ENCODE results near the gene ENTPD8.

ENTPD8 gene

DNA sequence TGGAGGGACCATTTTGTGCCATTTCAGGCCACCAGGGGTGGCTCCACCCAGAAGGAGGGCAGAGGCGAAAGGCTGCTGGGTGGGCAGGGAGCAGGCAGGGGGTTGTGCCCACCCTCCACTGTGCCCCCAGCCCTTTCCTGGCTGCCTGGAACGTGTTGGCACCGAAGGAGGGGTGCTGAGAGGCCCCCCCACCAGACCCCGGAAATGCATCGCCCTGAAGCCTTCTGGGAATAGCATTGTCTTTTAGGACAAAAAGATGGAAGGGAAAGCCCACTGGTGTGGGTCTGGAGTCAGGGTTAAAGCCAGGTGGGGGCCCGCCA, 12.9 kb downstream of the ENTPD8 start:
- TF ChIP-seq, protein P1, sequence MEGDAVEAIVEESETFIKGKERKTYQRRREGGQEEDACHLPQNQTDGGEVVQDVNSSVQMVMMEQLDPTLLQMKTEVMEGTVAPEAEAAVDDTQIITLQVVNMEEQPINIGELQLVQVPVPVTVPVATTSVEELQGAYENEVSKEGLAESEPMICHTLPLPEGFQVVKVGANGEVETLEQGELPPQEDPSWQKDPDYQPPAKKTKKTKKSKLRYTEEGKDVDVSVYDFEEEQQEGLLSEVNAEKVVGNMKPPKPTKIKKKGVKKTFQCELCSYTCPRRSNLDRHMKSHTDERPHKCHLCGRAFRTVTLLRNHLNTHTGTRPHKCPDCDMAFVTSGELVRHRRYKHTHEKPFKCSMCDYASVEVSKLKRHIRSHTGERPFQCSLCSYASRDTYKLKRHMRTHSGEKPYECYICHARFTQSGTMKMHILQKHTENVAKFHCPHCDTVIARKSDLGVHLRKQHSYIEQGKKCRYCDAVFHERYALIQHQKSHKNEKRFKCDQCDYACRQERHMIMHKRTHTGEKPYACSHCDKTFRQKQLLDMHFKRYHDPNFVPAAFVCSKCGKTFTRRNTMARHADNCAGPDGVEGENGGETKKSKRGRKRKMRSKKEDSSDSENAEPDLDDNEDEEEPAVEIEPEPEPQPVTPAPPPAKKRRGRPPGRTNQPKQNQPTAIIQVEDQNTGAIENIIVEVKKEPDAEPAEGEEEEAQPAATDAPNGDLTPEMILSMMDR (IDR thresholded peaks at IDR 0.05; ENCODE audit: low read depth, low read length) = no peak
- H3K4me3 ChIP-seq (ENCODE audit: low read depth, low read length) = no peak overlapping the region

DNA sequence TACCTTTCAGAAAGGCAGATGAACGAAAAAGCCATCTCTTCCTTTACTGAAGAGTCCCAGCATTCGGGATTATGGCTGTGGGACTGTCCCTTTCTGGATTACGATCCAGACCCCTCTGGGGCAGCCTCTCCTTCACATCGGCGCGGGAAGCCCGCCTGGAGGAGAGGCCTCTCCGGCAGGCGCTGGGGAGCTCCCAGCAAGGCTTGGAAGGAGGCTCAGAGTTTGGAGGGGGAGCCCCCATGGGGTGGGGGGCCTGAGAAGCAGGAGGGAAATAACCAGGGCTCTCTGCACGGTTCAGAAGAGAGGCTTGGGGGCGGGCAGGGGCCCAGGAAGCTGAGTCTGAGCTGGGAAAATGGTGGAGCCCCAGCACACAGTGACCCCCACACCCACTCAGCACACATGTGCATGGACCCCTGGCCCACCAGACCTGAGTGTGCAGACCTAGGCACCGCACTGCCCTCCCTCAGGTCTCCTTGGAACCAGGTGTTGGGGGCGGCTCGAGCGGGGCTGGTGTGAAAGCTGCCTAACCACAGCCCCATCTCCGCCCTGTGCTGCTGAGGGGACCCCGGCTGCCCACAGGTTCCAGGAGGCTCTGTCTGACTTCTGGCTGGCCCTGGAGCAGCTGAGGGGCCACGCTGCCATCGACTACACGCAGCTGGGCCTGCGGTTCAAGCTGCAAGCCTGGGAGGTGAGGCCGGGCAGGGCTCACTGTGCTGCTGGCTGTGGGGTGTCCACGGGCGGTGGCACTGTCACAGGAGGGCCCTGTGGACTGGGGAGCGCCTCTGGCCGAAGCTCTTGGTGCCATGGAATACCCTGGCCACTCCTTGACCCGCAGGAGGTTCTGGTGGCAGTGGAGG, 13.5 kb downstream of the ENTPD8 start:
- no peak overlapping the region for H3K4me3 ChIP-seq (ENCODE audit: low read depth, low read length)
- TF ChIP-seq, protein P1 (IDR thresholded peaks at IDR 0.05; ENCODE audit: low read depth, low read length) = no peak

DNA sequence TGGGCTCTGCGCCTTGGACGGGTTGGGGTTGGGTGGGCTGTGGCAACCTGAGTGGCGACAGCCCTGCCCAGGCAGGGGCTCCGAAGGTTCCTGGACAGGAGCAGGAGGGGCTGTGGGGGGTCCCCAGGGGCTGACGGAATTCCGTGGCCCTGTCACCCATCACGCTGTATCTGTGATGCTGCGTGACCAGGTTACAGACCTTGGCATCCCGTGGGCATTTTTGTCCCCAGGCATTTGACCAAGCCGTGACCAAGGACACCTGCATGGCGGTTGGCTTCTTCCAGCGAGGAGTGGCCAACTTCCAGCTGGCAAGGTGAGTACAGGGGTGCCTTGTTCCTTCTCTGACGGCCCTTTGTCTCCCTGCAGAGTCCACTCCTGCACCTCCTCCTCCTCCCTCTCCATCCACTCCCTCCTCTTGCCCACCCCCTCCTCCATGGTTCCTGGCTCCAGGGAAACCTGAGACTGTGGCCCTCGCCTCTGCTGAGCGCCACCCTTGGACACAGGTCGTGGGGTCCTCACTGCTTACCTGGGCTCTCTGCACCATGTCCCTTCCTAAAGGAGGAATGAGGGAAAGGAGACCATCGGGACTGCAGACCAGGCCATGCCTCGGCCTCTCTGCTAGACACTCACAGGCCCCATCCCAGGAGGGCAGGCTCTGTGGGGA, 15.0 kb downstream of the ENTPD8 start:
- TF ChIP-seq, protein P1 (IDR thresholded peaks at IDR 0.05; ENCODE audit: low read depth, low read length) = no peak
- H3K4me3 ChIP-seq (ENCODE audit: low read depth, low read length) = no peak overlapping the region

DNA sequence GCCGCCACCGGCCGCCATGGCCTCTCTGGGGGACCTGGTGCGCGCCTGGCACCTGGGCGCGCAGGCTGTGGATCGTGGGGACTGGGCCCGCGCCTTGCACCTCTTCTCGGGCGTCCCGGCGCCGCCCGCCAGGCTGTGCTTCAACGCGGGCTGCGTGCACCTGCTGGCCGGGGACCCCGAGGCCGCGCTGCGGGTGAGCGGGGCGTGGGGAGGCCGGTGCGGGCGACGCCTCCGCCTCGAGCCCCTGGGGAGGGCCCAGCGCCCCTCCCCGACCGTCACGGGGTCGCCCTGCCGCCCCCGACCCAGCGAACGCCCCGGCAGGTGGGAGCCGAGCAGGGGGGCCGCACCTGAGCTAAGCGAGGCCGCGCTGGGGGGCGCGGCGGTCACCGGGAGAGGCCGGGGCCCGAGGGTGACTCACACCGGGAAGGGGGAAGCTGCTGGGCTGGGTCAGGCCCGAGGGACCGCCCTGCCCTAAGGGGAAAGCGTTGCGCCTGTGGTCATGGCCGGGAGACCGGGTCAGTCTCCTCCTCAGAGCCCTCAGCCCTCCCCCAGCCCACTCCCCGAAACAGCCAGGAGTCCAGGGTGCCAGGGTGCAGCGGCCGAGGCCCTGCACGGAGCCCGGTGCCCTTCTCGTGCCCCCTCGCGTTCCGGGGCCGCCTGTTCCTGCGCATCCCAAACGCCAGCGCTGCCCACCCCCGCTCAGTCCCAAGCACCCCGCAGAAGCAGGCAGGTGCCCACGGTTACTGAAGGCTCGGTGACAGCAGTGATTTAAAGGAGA, 17.5 kb downstream of the ENTPD8 start:
- H3K4me3 ChIP-seq (ENCODE audit: low read depth, low read length) = peak overlapping the region; percentile 71
- TF ChIP-seq, protein P1 (IDR thresholded peaks at IDR 0.05; ENCODE audit: low read depth, low read length) = no peak

DNA sequence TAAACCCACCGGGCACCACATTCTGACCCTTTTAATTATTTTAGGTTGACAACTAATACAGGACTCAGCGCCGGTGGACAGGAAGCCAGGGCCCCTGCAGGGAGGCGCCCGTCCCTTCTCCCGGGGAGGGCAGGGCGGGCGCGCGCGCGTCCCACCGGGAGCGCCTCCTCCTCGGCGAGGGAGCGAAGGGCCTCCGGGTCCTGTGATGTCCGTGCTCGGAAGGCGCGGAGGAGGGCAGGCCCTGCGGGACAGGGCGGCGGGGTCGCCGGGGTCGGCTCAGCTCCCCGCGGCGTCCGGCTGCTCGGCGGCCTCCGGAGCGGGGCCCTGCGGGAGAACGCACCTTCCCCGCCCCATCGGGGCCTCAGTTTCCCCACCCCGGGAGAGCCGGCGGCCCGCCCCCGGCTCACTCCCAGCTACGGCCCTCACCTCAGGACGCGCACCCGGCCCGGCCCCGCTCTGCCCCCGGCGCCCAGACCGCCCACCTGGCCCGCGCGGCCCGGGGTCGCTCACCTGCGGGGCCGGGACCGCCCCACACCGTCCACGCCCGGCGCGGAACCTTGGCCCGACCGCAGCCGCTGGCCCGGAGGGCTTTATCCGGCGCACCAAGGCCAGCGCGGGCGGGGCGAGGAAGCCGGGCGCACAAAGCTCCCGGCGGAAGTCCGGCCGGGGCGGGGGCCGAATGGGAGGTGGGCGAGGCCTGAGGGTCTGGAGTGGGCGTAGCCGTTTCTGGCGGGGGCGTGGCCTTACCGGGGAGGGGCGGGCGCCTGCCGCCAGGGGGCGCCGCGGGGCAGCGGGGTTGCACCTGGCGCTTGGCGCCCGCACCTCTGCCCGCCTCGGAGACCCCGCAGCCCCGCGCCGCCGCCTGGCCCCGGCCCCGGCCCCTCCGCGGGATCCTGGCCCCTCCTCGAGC, 18.3 kb downstream of the ENTPD8 start, which contains the start of the genes EXD3 and NOXA1:
Gene EXD3, minus strand, starts transcription at position 559 of the 910 bp plus-strand sequence. CDS start 27,805 bp downstream, outside the sequence.
Gene NOXA1, plus strand, starts transcription at position 790 of the 910 bp plus-strand sequence. CDS start 137 bp downstream, outside the sequence.
- peak within 1 kb of the TSS; percentile 71 for H3K4me3 ChIP-seq (ENCODE audit: low read depth, low read length)
- TF ChIP-seq, protein P1 (IDR thresholded peaks at IDR 0.05; ENCODE audit: low read depth, low read length) = peak; percentile 37; the same call in 1 of the 2 replicates

DNA sequence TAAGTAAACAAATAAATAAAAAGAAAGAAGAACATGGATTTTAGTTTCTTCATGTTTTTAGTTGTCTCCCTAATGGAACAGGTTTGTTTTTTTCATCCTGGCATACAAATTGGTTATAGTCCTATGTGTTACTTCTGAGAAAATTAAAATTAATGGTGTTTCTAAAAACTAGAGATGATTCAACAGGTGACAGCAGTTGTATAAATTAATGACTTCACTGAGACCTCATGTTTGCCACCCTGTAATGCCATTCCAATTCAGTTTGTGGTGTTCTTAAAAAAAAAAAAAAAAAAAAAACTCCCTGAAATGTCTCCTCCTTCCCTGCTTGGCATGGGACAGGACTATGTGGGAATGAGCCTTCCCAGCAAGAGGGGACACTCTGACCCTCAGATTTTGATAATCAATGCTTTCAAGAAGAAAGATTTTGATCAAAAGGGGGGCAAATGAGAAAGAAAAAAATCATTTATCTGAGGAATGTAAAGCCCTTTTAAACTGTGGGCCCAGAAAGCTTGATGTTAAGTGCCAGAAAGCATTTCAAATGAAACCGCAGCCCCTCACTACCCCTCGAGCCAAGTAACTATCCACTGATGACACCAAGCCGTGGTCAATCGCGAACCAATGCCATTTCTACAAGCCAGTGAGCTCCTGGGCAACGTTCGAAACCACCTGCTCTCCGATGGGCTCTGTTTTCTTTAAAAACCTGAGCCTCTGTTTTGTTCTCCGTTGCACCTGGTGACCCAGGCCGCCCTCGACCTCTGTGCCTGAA, 19.1 kb downstream of the ENTPD8 start:
- peak overlapping the region; percentile 71 for H3K4me3 ChIP-seq (ENCODE audit: low read depth, low read length)

More for the DNA sequence above, 19.1 kb downstream of the ENTPD8 start:
- TF ChIP-seq, protein P1 (IDR thresholded peaks at IDR 0.05; ENCODE audit: low read depth, low read length) = no peak
